Measurements from ENCODE around the gene NME4. TPM values are rescaled to one million over a fixed set of nuclear protein-coding genes. Genes with fewer than 3 reads are reported as not detected.
"Not testable (repeated sequence)": the region's sequence is repeated elsewhere in the genome, so short reads cannot be mapped to it uniquely, and the experiment has no call there.

NME4 gene
- total RNA-seq, 1 donor from 2014 or later: 82.6 TPM

GRCh38 chr16:376817-377418 lies 20.1 kb upstream of the NME4 start:
- H3K36me3 Mint-ChIP-seq (ENCODE audit: unreplicated experiment): no peaks in the 10 kb centered on the region
- peaks cover 5% of the 10 kb centered on the region for H3K9me3 Mint-ChIP-seq (ENCODE audit: unreplicated experiment)
- no peak overlapping the region for H3K27ac Mint-ChIP-seq (ENCODE audit: unreplicated experiment)
- H3K4me1 Mint-ChIP-seq (ENCODE audit: low read depth, unreplicated experiment): peaks cover 1% of the 10 kb centered on the region
- H3K4me3 Mint-ChIP-seq (ENCODE audit: unreplicated experiment): no peak overlapping the region
- TF ChIP-seq CTCF (IDR thresholded peaks at IDR 0.05; ENCODE audit: partially characterized antibody, unreplicated experiment): no peak
- no peak for DNase-seq
- peaks cover 4% of the 10 kb centered on the region for H3K27me3 Mint-ChIP-seq (ENCODE audit: unreplicated experiment)

- H3K27me3 Mint-ChIP-seq (ENCODE audit: unreplicated experiment): peaks cover 4% of the 10 kb centered on the region
- H3K4me3 Mint-ChIP-seq (ENCODE audit: unreplicated experiment): no peak overlapping the region
- no peak for DNase-seq
These were observed 19.5 kb upstream of the NME4 start for GRCh38 chr16:377419-377951.

GRCh38 chr16:378113-378820 lies 18.7 kb upstream of the NME4 start:
- not testable (repeated sequence) for H3K27ac Mint-ChIP-seq (ENCODE audit: unreplicated experiment); H3K4me3 Mint-ChIP-seq (ENCODE audit: unreplicated experiment); H3K27me3 Mint-ChIP-seq (ENCODE audit: unreplicated experiment); H3K9me3 Mint-ChIP-seq (ENCODE audit: unreplicated experiment); DNase-seq; H3K4me1 Mint-ChIP-seq (ENCODE audit: low read depth, unreplicated experiment); H3K36me3 Mint-ChIP-seq (ENCODE audit: unreplicated experiment)

More at GRCh38 chr16:377419-377951, 19.5 kb upstream of the NME4 start:
- no peak overlapping the region for H3K27ac Mint-ChIP-seq (ENCODE audit: unreplicated experiment)
- no peak for TF ChIP-seq CTCF (IDR thresholded peaks at IDR 0.05; ENCODE audit: partially characterized antibody, unreplicated experiment)
- peaks cover 1% of the 10 kb centered on the region for H3K4me1 Mint-ChIP-seq (ENCODE audit: low read depth, unreplicated experiment)
- no peaks in the 10 kb centered on the region for H3K36me3 Mint-ChIP-seq (ENCODE audit: unreplicated experiment)
- peaks cover 5% of the 10 kb centered on the region for H3K9me3 Mint-ChIP-seq (ENCODE audit: unreplicated experiment)

- peaks cover 5% of the 10 kb centered on the region for H3K27me3 Mint-ChIP-seq (ENCODE audit: unreplicated experiment)
These were observed 18.2 kb upstream of the NME4 start for GRCh38 chr16:378821-379182.

More at GRCh38 chr16:378821-379182, 18.2 kb upstream of the NME4 start:
- H3K4me1 Mint-ChIP-seq (ENCODE audit: low read depth, unreplicated experiment): peaks cover 12% of the 10 kb centered on the region
- H3K27ac Mint-ChIP-seq (ENCODE audit: unreplicated experiment): no peak overlapping the region
- H3K36me3 Mint-ChIP-seq (ENCODE audit: unreplicated experiment): no peaks in the 10 kb centered on the region
- no peak overlapping the region for H3K4me3 Mint-ChIP-seq (ENCODE audit: unreplicated experiment)
- no peak for TF ChIP-seq CTCF (IDR thresholded peaks at IDR 0.05; ENCODE audit: partially characterized antibody, unreplicated experiment)
- no peak for DNase-seq
- H3K9me3 Mint-ChIP-seq (ENCODE audit: unreplicated experiment): peaks cover 8% of the 10 kb centered on the region
